ENCODE data around the gene APPL2.

DNA sequence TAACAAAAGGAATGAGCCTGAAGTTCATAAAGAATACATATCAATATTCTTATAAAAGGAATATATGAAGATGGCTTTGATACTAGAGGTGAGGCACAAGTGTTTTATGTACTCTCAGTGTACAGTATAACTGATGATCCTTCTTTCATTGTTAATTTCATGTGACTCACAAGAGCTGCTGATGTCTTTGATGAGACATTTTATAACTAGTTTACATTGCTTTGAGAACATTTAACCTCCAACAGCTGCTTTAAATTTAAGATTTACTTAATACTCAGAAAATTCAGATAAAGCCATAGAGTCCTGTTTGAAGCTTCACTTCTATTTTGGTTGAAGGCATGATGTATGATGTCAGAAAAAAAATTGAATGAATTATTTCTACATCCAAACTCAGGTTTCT, 68.6 kb downstream of the APPL2 start:
- TF ChIP-seq, protein P1, sequence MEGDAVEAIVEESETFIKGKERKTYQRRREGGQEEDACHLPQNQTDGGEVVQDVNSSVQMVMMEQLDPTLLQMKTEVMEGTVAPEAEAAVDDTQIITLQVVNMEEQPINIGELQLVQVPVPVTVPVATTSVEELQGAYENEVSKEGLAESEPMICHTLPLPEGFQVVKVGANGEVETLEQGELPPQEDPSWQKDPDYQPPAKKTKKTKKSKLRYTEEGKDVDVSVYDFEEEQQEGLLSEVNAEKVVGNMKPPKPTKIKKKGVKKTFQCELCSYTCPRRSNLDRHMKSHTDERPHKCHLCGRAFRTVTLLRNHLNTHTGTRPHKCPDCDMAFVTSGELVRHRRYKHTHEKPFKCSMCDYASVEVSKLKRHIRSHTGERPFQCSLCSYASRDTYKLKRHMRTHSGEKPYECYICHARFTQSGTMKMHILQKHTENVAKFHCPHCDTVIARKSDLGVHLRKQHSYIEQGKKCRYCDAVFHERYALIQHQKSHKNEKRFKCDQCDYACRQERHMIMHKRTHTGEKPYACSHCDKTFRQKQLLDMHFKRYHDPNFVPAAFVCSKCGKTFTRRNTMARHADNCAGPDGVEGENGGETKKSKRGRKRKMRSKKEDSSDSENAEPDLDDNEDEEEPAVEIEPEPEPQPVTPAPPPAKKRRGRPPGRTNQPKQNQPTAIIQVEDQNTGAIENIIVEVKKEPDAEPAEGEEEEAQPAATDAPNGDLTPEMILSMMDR (IDR thresholded peaks at IDR 0.05) = no peak
- TF ChIP-seq POLR2A (IDR thresholded peaks at IDR 0.05) (no peak), EP300 (IDR thresholded peaks at IDR 0.05) (no peak)

All from tibial nerve (tissue), 4 donors.